NCI-H774 (cell line): ENCODE data around the gene IBA57.
"Not testable (repeated sequence)": the region's sequence is repeated elsewhere in the genome, so short reads cannot be mapped to it uniquely, and the experiment has no call there.

ENCODE experiments used
- DNase-seq: peaks from one replicate; lab custom pipeline; 2025; lab: John Stamatoyannopoulos, UW

The IBA57 gene

DNA sequence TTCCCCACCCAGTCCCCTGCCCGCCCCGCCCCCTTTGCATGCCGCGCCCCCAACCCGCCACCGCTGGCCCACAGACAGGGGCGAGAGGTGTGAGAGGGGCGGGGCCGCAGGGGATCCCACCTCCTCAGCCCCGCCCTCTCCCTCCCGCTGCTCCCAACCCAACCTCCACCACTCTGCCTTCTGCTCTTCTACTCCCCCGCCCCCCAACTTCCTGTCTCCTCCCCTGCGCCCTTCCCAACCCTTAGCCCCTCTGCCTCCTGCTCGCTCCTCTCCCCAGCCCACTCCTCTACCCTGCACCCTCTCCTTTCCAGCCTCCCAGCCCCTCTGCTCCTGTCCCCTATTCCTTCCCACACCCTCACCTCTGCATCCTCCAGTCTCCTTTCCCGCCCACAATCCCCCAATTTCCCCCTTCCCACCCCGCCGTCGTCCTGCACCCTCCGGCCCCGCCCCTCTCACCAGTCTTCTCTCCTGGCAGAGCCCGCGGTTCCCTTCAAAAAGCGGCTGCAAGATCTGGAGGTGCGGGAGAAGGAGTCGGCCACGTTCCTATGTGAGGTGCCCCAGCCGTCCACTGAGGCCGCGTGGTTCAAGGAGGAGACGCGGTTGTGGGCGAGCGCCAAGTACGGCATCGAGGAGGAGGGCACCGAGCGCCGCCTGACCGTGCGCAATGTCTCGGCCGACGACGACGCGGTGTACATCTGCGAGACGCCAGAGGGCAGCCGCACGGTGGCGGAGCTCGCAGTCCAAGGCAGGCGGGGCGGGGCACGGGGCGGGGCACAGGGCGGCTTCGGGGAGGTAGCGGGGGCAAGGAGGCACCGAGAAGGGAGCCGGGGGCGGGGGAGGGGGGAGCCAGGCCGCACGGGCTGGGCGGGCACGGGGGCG, 47.6 kb downstream of the IBA57 start:
- peak; percentile 85 for DNase-seq

GRCh38 chr1:228213917-228214808, 48.6 kb downstream of the IBA57 start:
- DNase-seq: no peak

DNA sequence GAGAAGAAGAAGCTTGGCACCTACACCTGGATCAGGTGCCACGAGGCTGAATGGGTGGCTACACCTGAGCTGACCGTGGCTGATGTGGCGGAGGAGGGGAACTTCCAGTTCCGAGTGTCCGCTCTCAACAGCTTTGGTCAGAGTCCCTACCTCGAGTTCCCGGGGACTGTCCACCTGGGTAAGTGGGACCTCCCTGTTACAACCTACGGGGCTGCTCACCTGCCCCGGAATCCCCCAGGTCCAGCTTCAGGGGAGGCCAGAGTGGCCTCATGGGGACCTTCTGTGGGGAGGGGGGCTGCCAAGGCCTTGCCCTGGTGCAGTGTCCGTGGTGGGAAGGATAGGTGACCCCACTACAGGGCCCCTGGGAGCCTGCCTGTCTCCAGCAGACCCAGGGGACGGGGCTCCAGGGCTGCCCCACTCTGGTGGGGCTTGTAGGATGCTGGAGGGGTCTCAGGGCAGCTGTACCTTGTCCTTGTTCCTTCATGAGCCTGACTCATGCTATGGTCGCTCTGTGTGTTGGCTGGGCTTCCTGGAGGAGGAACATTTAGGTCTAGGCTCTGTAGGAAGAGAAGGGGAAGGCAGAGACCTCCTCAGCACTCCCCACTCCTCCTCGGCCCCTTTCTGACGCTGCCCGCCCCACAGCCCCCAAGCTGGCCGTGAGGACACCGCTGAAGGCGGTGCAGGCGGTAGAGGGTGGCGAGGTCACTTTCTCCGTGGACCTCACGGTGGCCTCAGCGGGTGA, 49.5 kb downstream of the IBA57 start:
- DNase-seq: no peak

DNA sequence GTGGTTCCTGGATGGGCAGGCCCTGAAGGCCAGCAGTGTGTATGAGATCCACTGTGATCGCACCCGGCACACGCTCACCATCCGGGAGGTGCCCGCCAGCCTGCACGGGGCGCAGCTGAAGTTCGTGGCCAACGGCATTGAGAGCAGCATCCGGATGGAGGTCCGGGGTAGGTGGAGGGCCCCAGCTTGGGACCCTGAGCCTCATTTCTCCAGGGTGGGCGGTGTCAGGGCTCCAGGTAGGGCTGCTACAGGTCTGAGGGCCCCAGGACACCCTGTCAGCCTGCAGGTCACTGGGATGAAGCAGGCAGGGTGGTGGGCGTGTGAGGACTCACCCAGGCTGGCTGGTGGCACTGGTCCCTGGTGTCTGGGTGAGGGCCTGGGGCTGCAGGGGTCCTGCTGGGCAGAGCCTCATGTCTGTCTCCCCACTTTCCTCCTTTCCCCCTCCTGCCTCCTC, 50.1 kb downstream of the IBA57 start:
- DNase-seq: no peak

- no peak for DNase-seq
Measured at GRCh38 chr1:228216371-228217320, 51.0 kb downstream of the IBA57 start.

GRCh38 chr1:228217551-228218344, 52.1 kb downstream of the IBA57 start:
- no peak for DNase-seq

DNA sequence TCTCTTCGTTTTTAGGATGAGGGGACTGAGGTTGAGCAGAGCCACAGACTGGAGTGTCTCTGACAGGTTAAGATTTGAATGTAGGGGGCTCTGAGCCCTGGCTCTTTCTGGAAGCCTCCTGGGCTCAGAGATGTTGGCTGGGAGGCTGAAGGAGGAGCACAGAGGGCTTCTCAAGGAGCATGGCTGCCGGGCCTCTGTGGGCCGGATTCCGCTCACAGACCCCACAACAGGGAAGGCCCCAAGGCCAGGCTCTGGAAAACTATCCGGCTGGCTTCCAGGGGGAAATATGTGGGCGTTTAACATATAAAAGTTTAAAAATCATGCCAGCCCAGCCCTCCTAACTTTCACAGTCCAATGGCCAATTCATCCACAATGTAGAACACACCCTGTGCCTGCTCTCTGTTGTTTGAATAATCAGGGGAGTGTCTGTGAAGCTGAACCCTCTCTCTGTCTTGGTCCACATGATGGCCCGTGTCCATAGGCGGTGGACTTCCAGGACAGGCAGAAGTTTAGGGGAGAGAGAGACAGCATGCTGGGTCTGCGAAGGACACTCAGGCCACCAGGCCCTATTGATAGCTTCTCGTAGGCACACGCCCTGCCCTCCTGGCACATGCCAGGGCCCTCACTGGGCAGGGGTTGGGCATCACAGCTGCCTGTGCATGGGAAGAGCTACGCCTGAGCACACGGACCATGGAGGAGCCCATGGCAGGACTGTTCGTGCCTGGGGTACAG, 53.1 kb downstream of the IBA57 start:
- DNase-seq: no peak

DNA sequence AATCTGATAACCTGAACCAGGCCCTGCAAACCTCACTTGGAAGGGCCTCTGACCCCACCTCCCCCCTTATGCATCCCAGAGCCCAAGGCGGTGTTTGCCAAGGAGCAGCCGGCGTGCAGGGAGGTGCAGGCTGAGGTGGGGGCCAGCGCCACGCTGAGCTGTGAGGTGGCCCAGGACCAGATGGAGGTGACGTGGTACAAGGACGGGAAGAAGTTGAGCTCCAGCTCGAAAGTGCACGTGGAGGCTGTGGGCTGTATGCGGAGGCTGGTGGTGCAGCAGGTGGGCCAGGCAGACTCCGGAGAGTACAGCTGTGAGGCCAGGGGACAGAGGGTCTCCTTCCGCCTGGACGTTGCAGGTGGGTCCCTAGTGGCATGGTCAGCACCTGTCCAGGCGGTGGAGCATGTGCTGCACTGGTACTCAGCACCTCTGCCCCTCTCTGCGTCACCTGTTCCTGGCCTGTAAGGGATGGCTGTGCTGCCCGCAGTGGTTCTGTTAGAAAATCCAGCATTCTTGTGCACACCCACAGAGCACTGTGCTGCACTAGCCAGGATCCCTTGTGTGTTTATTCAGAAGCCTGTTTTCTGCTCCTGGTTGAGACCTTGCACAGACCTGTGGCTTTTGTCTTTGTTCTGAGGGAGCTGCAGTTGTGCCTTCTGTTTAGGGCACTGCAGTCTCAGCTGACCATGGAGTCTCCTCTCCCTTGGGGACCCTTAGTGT, 53.8 kb downstream of the IBA57 start:
- no peak for DNase-seq

- no peak for DNase-seq
Measured at GRCh38 chr1:228219962-228220780, 54.6 kb downstream of the IBA57 start.

- DNase-seq: not testable (repeated sequence)
Measured at GRCh38 chr1:228221097-228221496, 55.5 kb downstream of the IBA57 start.

GRCh38 chr1:228222548-228222947, 56.9 kb downstream of the IBA57 start:
- DNase-seq: no peak

GRCh38 chr1:228224198-228225164, 58.9 kb downstream of the IBA57 start:
- DNase-seq: no peak

- no peak for DNase-seq
Measured at GRCh38 chr1:228225165-228225710, 59.6 kb downstream of the IBA57 start.

GRCh38 chr1:228225740-228226139, 60.1 kb downstream of the IBA57 start:
- DNase-seq: no peak

DNA sequence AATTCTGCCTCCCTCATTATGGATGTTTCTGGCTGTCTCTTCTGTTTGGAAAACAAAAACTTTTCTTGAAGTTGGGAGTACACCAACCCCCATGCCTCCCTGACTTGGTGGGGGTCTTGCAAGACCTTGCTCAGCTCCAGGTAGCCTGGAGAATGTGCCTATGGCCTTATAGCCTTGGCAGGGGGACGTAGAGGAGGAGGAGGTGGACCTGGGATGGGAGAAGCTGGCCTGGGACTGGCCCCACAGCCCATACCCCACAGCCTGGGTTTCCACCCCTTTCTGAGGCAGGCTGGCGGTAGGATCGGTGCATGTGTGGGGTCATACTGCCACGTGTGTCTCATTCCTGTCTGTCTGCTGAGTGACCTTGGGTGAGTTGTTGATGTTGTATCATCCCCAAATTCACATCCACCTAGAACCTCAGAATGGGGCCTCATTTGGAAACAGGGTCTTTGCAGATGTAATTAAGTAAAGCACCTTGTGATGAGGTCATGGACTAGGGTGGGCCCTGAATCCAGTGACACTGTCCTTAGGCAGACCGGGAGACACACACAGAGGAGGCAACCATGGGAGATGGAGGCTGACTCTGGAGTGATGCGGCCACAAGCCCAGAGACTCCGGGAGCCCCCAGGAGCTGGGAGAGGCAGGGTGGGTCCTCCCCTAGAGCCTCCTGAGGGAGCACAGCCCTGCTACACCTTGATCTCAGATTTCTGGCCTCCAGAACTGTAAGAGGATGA, 60.7 kb downstream of the IBA57 start:
- DNase-seq: no peak
